HUES48 (cell line): ENCODE measurements around the gene CH25H.
"Not testable (repeated sequence)": the region's sequence is repeated elsewhere in the genome, so short reads cannot be mapped to it uniquely, and the experiment has no call there.

Source experiments
- H3K27ac ChIP-seq: one replicate; pipeline ENCODE4 v1.7.0; 2013; ENCODE audit warnings: low read depth, low read length, inconsistent platforms
- H3K27me3 ChIP-seq: 2 replicates; pipeline ENCODE4 v1.6.1; 2013; ENCODE audit warnings: mild to moderate bottlenecking, low read length; ENCODE audit not compliant: control insufficient read depth, insufficient read depth
- H3K36me3 ChIP-seq: 2 replicates; pipeline ENCODE4 v1.6.1; 2013; ENCODE audit warnings: low read length; ENCODE audit not compliant: control insufficient read depth, insufficient read depth
- H3K4me1 ChIP-seq: 2 replicates; pipeline ENCODE4 v1.6.1; 2013; ENCODE audit warnings: mild to moderate bottlenecking, low read length; ENCODE audit not compliant: control insufficient read depth, insufficient read depth
- H3K4me3 ChIP-seq: 2 replicates; pipeline ENCODE4 v1.5.1; 2013; ENCODE audit warnings: mild to moderate bottlenecking, low read depth, low read length
- H3K9ac ChIP-seq: 2 replicates; pipeline ENCODE4 v1.6.1; 2013; ENCODE audit warnings: mild to moderate bottlenecking, low read depth, low read length, moderate library complexity
- H3K9me3 ChIP-seq: 2 replicates; pipeline ENCODE4 v1.6.1; 2013; ENCODE audit warnings: low read length; ENCODE audit not compliant: control insufficient read depth, insufficient read depth

The CH25H gene

GRCh38 chr10:89207181-89207800 lies at the start of gene CH25H:
TSS of gene CH25H (minus strand) at chr10:89207317. CDS start at chr10:89207292, 25 bp downstream.
- Histone ChIP-seq H3K27ac (no peak within 1 kb of the TSS), H3K4me3 (peak within 1 kb of the TSS; percentile 58), H3K9ac (peak within 1 kb of the TSS; percentile 26; the same call in 1 of the 2 replicates), H3K36me3 (no peaks in the 10 kb centered on the region), H3K27me3 (peaks cover 84% of the 10 kb centered on the region), H3K9me3 (no peaks in the 10 kb centered on the region), H3K4me1 (peaks cover 23% of the 10 kb centered on the region)

- no peaks in the 10 kb centered on the region for H3K36me3 ChIP-seq
- H3K9ac ChIP-seq, result no peak overlapping the region
- no peak overlapping the region for H3K4me3 ChIP-seq
- H3K27ac ChIP-seq, result no peak overlapping the region
- peaks cover 13% of the 10 kb centered on the region; the same call in 1 of the 2 replicates for H3K4me1 ChIP-seq
- H3K27me3 ChIP-seq, result peaks cover under 1% of the 10 kb centered on the region; the same call in 1 of the 2 replicates
- H3K9me3 ChIP-seq, result peaks cover 11% of the 10 kb centered on the region
Measured at GRCh38 chr10:89256340-89256739, 49.2 kb upstream of the CH25H start.

GRCh38 chr10:89255793-89256192 lies 48.7 kb upstream of the CH25H start:
- no peak overlapping the region for H3K9ac ChIP-seq

GRCh38 chr10:89255091-89255579 lies 48.0 kb upstream of the CH25H start:
- H3K9me3 ChIP-seq, result peaks cover 11% of the 10 kb centered on the region
- not testable (repeated sequence) for H3K27ac ChIP-seq, H3K9ac ChIP-seq, H3K27me3 ChIP-seq, H3K36me3 ChIP-seq, H3K4me3 ChIP-seq
- H3K4me1 ChIP-seq, result peaks cover 19% of the 10 kb centered on the region; the same call in 1 of the 2 replicates

More at GRCh38 chr10:89255793-89256192, 48.7 kb upstream of the CH25H start:
- Histone ChIP-seq H3K9me3 (peaks cover 11% of the 10 kb centered on the region), H3K27me3 (peaks cover 4% of the 10 kb centered on the region), H3K36me3 (no peaks in the 10 kb centered on the region), H3K27ac (no peak overlapping the region), H3K4me1 (peaks cover 17% of the 10 kb centered on the region; the same call in 1 of the 2 replicates), H3K4me3 (no peak overlapping the region)

- H3K36me3 ChIP-seq, result no peaks in the 10 kb centered on the region
- peaks cover 11% of the 10 kb centered on the region for H3K9me3 ChIP-seq
- H3K9ac ChIP-seq, result no peak overlapping the region
- H3K27ac ChIP-seq, result no peak overlapping the region
- no peak overlapping the region for H3K4me3 ChIP-seq
- peaks cover 4% of the 10 kb centered on the region for H3K27me3 ChIP-seq
- H3K4me1 ChIP-seq, result peaks cover 10% of the 10 kb centered on the region; the same call in 1 of the 2 replicates
Measured at GRCh38 chr10:89252225-89252585, 45.1 kb upstream of the CH25H start.

- Histone ChIP-seq H3K4me3 (peak within 1 kb of the TSS; percentile 78), H3K9ac (0 out of 2 replicates have a peak within 1 kb of the TSS, but pooled peaks have one; percentile 31), H3K27me3 (peaks cover 4% of the 10 kb centered on the region), H3K27ac (no peak within 1 kb of the TSS), H3K4me1 (0 out of 2 replicates have a peak, but pooled peaks cover 7% of the 10 kb centered on the region), H3K36me3 (no peaks in the 10 kb centered on the region), H3K9me3 (peaks cover 11% of the 10 kb centered on the region)
Measured at GRCh38 chr10:89251409-89252224, 44.5 kb upstream of the CH25H start, which contains the start of gene LIPA. TSS of gene LIPA (minus strand) at chr10:89251775. CDS start at chr10:89247648, 4,127 bp downstream.

GRCh38 chr10:89250865-89251408 lies 43.8 kb upstream of the CH25H start:
- Histone ChIP-seq H3K36me3 (no peaks in the 10 kb centered on the region), H3K9ac (0 out of 2 replicates have a peak overlapping the region, but pooled peaks have one; percentile 31), H3K27me3 (peaks cover 4% of the 10 kb centered on the region), H3K9me3 (peaks cover 11% of the 10 kb centered on the region), H3K27ac (no peak overlapping the region), H3K4me3 (peak overlapping the region; percentile 78), H3K4me1 (peaks cover 9% of the 10 kb centered on the region)

GRCh38 chr10:89248990-89249389 lies 41.9 kb upstream of the CH25H start:
- peaks cover 20% of the 10 kb centered on the region for H3K4me1 ChIP-seq
- H3K9ac ChIP-seq, result no peak overlapping the region
- H3K36me3 ChIP-seq, result no peaks in the 10 kb centered on the region
- peaks cover 5% of the 10 kb centered on the region; the same call in 1 of the 2 replicates for H3K9me3 ChIP-seq
- no peak overlapping the region for H3K4me3 ChIP-seq
- peaks cover 4% of the 10 kb centered on the region for H3K27me3 ChIP-seq
- H3K27ac ChIP-seq, result no peak overlapping the region

GRCh38 chr10:89247623-89248022 lies 40.5 kb upstream of the CH25H start:
- not testable (repeated sequence) for H3K27me3 ChIP-seq, H3K9ac ChIP-seq, H3K9me3 ChIP-seq, H3K4me3 ChIP-seq, H3K27ac ChIP-seq, H3K36me3 ChIP-seq
- peaks cover 32% of the 10 kb centered on the region for H3K4me1 ChIP-seq

GRCh38 chr10:89245802-89246201 lies 38.7 kb upstream of the CH25H start:
- H3K27me3 ChIP-seq, result no peaks in the 10 kb centered on the region
- H3K27ac ChIP-seq, result no peak overlapping the region
- H3K9me3 ChIP-seq, result no peaks in the 10 kb centered on the region
- H3K4me3 ChIP-seq, result no peak overlapping the region
- H3K4me1 ChIP-seq, result peaks cover 38% of the 10 kb centered on the region
- no peak overlapping the region for H3K9ac ChIP-seq
- H3K36me3 ChIP-seq, result no peaks in the 10 kb centered on the region
